SW480 (cell line): ENCODE data around the gene RDH13.
"Not testable (repeated sequence)": the region's sequence is repeated elsewhere in the genome, so short reads cannot be mapped to it uniquely, and the experiment has no call there.

Experiments
- DNase-seq: peaks from one replicate; pipeline ENCODE4 v3.0.0-alpha.2; 2016; ENCODE audit warnings: low spot score

The RDH13 gene, protein sequence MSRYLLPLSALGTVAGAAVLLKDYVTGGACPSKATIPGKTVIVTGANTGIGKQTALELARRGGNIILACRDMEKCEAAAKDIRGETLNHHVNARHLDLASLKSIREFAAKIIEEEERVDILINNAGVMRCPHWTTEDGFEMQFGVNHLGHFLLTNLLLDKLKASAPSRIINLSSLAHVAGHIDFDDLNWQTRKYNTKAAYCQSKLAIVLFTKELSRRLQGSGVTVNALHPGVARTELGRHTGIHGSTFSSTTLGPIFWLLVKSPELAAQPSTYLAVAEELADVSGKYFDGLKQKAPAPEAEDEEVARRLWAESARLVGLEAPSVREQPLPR

DNA sequence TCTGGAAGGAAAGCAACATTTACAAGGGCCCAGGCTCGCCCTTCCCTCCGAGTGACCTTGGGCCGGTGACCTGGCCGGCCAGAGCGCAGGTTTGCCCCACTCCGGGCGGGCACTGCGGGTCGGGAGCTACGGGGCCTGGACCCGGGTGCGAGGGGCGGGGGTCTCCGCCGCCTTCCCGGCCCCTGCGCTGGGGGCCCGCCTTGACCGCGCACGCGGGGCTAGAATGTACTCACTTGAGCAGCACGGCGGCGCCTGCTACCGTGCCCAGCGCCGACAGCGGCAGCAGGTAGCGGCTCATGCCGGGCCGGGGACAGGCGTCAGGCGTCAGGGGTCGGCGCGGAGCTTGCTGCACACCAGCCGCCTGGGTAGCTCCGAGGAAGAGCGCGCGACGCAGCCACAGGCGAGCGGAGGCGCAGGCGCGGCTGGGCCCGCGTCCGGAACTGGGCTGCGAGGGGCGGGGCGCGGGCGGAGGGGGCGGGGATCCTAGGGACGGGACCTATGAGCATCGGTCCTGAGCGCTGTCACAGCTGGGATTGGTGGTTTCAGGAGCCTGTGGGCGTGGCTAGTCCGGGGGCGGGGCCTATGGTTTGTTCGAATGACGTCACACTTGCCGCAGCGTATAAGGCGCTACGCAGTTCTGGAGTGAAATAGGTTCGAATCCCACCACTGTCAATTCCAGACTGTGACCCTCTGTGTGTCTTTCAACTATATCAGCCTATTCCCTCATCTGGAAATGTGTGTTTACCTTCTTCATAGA lies at the start of gene RDH13:
RDH13 (minus strand) TSS at position 414 of the 757 bp plus-strand sequence; CDS start at position 298, 116 bp downstream.
- DNase-seq = peak; percentile 97

DNA sequence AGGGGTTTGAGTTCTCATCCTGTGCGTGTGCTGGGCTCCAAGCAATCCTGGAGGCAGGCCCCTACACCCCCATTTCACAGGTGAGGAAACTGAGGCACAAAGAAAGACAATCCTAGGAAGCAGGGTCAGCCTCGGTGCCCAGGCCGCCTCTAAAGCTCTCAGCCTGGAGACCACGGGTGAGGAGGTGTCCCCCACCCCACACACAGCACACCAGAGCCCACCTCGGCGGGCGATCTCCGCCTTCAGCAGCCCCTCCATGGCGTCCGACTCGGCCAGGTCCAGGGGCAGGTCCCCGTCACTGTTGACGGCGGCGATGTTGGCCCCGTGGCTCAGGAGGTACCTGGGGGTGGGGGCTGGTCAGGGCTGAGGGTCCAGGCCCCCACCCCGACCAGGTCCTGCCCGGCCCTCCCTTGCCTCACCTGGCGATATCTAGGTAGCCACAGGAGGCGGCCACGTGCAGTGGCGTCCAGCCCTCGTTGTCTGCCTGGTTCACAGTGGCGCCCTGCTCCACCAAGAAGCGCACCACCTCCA lies 49.4 kb upstream of the RDH13 start:
- no peak for DNase-seq

DNA sequence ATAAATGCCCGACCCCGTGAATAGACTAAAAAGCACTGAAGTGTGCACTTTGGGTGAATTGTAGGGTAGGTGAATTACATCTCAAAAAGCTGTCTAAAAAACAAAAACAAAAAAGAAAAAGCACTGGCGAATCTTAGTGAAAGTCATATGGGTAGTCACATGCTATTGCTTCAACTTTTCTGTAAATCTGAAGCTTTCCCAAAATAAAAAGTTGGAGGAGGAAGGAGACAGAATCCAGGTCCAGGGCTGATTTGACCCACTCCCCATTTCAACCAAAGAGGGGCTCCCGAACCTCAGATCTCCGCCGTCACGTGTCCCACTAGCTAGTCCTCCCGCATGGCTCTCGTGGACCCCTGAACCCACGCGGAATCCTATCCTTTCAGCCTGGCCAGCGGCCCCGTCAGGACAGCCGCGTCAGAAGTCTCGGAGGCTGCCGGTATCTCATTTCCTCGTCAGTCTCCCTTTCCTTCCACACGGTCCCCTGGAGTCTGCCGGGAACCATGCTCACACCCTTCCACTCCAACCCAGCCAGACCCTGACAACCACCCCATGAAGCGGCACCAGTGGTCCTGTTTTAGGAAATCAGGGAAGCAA lies 48.4 kb upstream of the RDH13 start:
- DNase-seq = no peak

DNA sequence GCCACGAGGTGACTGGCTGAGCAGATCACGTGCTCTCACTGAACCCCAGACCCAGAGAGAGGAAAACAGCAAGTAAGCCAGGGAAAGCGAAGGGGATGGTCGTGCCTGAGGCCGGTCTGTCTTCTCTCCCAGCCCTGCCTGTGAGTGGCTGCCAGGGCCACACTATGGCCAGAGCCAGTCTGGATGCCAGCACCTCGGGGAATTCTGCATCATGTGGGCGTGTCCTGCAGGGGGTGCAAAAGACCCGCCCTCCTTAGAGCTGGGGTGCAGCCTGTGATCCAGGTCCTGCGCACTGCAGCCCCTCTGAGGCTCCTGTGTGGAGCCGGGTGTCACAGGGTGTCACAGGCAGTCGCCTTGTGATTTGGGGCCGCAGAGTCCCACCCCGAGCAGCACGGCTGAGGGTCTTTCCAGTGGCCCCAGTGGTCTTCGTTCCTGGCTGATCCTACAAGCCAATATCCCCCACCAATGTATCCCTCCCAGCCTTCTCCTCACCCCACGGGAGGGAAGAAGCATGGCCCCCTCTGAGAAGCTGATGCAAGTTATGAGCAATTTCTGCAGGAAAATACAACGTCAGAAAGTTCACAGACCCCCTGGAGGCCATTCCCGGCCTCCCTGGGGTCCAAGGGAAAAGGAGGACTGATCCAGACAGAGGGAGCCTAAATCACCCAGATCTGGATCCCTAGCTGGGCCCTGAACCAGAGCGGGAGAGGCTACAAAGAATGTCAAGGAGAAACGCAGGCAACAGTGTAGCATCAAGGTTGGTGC lies 46.8 kb upstream of the RDH13 start:
- no peak for DNase-seq

DNA sequence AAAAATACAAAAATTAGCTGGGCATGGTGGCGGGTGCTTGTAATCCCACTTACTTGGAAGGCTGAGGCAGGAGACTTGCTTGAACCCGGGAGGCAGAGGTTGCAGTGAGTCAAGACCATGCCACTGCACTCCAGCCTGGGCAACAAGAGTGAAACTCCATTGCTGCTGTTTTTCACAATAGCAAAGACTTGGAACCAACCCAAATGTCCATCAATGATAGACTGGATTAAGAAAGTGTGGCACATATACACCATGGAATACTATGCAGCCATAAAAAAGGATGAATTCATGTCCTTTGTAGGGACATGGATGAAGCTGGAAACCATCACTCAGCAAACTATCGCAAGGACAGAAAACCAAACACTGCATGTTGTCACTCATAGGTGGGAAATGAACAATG lies 44.3 kb upstream of the RDH13 start:
- not testable (repeated sequence) for DNase-seq

DNA sequence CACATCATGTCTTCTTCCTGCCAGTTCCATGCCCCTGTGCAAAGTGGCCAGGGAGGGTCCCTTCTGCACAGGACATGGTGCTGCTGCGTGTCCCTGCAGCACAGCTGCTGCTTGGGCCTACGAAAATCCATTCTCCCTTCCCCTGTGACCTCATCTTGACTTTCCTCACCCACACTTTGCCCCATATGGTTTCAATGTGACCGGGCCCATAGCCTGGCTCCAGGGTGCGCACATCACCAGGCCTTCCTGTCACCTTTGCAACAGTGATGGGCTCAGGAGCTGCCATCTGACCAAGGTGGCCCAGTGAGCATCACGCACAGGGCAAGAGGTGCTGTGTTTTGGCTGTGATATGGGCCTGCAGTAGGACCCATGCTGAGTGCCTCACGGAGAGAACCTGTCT lies 43.6 kb upstream of the RDH13 start:
- no peak for DNase-seq

DNA sequence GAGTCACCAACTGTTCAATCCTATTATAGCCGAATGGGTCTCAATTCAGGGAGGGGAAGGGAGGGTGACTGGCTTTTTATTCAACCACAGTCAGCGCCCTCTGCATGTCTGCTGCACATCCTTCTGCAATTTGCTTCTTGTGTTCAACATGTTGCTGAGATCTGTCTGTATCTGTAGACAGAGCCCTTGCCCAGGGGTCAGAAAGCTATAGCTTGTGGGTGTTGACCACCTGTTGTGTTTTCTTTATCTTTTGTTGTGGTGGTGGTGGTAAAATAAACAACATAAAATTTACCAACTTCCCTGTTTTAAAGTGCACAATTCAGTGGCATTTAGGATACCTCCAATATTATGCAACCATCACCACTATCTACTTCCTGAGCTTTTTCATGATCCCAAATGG lies 42.3 kb upstream of the RDH13 start:
- DNase-seq = no peak

DNA sequence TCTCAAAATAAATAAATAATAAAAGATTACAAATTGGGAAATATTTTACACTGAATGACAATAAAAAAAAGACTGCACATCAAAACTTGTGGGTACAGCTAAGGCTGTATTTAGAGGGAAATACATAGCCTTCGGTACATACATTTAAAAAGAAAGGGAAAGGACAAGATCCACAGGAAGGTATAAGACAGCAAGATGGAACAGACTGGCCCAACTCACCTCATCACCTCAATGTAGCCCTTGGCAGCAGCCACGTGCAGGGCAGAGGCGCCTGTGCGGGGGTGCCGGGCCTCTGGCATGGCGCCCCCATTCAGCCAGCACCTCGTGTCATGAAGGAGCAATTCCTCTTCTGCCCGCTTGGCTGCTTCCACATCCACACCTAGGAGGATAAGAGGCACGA lies 40.2 kb upstream of the RDH13 start:
- no peak for DNase-seq

DNA sequence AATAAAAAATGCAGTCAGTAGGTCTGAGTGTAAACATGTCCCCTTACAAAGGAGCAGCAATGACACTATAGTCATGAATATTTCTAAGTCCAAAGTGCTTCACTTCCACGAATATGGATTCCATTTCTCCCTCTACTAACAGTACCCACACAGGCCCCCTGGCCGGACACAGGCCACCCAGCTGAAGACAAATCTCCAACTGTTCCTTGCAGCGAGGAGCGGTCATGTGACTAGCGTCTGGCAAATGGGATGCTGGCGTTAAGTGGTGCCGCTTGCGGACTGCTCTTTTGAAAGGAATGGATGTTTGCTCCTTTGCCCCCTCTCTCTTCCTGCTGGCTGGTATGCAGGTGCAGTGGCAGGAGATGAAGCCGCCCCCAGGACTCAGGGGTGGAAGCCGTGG lies 38.3 kb upstream of the RDH13 start:
- DNase-seq = no peak

DNA sequence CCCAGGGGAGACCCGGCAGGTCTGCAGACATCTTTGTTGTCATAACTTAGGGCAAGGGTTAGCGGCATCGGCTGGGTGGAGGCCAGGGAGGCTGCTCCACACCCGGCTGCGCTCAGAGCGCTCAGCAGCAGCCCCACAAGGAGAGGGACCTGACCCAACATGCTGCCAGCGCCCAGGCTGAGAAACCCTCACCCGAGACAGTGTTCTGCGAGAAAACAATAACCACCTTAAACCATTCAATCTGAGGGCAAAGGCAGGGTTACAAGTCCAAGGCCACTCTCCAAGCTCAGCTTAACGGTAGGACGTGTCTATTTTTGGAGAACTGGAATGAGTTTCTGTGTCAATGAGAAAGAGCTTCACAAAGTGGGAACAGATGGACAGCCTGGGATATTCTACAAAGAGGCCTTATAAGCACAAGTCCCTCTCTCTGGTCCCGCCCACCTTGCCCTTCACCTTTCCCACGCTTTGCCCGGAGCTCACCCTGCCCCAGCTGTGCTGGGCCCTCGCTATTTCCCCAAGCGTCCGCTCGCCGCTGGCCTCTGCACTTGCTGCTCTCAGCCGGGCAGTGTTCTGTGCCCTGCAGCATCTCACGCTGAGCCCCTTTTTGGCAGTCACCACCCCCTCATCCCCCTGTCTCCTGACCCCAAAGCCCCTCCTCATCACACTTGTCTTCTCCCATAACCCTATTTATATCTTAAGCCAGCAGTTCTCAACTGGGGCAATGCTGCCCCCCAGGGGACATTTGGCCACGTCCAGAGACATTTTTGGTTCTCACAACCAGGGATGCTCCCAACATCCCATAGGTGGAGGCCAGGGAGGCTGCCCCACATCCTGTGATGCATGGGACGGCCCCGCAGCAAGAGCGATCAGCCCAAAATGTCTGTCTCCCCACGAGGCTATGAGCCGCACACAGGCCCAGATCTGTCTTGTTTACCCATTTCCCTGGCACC lies 36.9 kb upstream of the RDH13 start:
- no peak for DNase-seq

DNA sequence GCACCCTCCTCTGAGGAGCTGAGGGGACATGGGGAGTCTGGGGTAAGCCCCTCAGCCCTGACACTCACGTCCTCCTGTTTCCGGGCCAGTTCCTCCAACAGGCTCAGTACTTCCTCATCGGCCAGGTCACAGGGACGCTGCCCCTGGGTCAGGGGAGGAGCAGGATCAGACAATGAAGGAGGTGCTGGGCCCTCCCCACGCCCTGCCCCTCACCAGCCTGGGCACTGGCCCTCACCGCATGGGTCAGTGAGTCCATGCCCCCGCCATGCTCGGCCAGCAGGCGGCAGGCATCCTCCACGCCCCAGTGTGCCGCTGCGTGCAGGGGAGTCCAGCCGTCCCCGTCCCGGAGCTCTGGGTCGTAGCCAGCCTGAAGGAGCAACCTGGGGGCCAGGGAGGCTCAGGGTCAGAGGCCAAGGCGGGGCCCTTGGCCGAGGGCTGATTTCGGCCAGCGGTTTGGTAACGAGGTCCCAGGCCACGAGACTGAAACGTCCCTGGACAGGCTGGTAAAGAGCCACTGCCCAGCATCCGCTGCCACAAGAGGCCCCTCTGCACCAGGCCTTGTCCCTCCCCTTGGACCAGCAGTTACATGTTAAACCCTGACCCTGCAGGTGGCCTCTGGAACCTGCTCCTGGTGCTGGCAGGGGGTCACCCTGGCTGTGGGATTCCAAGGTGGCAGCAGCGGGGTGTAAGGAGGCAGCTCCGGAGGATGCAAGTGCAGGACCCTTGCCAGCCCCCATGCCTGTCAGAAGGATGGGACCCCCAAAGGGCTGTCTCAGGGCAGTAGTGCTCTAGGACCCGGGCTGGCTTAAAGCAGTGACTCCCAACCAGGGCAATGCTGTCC lies 36.0 kb upstream of the RDH13 start:
- no peak for DNase-seq

DNA sequence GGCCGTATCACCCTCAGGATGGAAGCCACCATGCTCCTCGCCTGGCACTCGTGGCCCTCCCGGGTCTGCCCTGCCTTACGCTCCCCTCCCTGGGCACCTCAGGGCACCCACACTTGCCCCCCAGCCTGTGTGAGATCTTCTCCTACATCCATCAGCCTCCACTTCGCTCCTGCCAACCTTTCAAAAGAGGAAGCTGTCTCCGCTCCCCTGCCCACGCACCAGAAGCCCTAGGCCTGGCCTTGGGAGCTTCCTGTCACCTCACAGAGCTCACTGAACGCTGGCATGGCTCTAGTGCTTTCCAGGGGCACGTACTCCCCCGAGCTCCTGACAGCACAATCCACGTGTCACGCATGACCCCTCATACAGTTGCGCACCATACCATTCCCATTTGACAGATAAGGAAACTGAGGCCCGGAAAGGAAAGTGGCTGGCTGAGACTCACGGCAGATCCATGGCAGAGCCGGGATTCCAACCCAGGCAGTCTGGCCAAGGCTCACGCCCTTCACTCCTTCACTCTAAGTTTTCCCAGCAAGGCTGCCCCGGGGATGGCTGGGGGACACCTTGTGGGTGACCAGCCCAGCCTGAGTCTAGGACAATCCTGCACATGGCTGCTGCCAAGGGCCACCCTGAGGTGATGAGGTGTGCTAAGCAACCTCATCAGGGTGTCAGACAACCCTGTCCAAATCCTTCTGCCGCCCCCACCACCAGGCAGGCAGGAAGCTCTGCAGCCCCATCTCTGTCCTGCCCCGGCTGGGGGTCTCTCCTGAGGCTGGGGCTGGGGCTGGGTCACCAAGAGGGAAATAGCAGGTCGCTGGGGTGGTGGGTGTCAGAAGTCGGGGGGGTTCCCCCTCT lies 35.1 kb upstream of the RDH13 start:
- no peak for DNase-seq

DNA sequence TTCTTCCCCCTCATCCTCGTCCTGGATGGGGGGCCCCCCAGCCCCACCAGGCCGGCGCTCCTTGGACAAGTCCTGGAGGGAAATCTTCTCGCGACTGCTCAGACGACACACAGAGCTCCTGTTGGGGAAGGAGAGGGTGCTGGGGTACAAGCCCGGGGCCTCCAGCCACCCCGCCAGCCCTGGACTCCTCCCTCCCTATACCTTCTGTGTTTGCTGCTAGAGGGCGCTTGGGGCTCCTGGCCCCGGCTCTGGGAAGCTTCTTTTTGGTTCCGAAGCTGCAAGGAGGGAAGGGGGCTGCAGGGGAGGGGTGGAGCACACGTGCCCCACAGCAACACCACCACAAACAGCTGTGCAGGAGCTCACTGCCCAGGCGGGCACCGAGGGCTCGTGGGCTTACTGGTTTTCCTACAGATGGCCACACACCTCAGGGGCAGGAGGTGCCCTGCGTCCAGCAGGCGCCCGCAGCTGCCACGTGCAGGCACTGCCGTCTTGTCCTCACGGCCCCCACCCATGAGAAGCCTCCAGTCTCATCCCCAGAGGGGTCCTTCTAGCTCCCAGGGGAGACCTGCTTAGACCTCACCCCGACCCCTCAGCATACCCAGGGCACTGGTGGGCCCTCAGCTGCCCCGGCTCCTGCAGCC lies 33.2 kb upstream of the RDH13 start:
- DNase-seq = no peak

DNA sequence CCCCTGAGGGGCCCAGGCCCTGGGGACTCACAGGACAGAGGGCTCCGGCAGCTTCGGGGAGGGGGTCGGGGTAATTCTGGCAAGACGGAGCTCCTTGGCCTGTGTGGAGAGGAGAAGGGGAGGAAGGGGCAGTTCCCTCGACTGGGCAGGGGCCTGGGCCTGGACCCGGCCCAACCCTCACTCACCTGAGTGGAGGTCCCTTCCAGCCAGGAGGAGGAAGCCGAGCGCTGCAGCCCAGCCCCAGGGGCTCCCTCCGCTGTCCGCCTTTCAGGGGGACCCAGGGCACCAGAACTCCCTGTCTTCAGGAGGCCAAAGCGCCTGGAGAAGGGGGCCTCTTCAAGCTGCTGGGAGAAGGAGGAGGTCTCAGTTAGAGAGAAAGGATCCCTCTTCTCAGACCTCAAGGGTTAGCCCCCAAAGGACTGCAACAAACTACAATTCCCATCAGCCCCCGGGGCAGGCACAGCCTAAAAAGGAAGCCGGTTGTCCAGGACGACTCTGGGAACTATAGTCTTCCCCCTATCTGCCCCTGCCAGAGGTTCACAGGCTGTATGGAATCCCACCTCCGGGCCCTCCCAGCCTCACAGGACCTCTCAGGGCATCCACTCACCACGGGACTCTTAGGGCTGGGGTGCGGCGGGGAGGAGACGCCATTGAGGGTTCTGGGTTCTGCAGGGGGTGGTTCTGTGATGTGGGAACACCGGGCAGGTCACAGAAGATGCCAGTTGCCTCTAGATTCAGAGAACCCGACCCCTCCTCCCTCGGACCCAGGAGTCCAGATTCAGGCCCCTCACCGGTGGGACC lies 32.5 kb upstream of the RDH13 start:
- DNase-seq = no peak

DNA sequence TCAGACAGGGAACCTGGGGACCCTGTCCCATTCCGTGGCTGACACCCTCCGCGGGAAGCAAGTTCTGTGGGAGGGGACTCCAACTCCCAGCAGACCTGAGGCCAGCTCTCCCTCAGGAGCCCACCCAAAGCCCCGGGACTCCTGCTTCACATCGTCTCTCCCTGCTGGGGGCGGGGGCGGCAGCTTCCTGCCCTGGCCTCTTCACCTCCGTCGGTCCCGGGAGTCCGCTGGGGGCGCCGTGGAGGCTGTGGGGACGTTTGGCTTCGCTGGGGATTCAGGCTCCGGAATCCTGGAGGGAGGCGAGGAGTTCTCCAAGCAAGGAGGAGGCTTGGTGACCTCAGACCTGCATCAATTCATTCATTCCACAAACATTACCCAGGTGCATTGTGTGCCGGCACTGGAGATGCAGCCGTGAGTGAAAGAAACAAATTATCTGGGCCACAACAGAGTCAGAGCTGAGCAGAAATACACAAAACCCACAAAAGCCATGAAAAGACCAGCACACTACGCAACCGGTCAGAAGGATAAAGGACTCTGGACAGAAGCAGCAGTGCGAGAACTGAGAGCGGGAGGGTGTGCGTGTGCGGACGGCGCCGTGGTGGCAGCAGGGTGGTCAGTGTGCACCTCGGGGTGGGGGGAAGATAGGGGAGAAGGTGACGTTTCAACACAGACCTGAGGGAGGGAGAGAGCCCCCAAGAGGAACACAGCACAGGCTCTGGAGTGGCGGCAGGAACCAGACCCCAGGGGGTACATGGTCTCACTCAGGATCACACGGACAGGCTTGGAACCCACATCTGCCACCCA lies 31.7 kb upstream of the RDH13 start:
- no peak for DNase-seq

DNA sequence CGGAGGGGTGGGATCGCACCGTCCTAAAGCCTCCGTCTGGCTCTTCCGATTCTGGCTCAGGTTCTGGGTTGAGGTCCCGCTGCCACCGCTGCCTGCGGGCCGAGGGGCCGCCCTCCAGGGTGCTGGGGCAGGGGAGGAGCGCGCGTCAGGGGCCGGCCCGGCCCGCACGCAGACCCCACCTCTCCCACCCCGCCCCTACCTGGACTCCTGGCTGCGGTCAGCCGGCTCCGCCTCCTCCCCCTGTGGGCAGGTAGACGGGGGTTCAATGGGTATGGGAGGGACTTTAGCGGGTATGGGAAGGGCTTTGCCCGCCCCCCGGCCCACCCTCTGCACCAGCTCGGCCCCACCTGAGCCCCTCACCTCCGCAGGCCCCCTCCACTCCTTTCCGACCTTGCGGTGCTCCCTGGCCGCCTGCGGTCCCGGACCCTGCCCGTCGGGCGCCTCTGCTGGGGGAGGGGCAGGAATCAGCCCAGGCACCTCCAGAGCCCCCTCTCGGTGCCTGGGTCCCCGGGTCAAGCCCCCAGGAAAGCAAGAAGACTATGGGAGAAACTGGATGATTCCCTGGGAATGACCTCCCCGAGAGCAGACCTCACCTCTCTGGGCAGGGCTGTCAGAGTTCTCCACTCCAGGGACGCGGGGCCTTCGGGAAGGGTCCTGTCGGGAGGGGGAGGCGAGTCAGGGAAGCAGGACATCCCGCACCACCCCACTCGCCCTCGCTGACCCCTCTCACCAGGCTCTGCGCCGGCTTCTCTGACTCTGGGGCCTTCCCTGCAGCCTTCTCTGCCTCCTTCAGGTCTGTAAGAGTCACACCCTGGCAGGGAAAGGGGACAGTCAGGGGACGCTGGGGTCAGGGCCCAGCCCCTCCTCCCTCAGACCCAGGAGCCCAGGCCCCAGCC lies 29.7 kb upstream of the RDH13 start:
- no peak for DNase-seq
